ENCODE data around the gene DYNC1I2.

GRCh38 chr2:171794918-171795317 is 107.6 kb downstream of the DYNC1I2 start:
- TF ChIP-seq, protein P1, sequence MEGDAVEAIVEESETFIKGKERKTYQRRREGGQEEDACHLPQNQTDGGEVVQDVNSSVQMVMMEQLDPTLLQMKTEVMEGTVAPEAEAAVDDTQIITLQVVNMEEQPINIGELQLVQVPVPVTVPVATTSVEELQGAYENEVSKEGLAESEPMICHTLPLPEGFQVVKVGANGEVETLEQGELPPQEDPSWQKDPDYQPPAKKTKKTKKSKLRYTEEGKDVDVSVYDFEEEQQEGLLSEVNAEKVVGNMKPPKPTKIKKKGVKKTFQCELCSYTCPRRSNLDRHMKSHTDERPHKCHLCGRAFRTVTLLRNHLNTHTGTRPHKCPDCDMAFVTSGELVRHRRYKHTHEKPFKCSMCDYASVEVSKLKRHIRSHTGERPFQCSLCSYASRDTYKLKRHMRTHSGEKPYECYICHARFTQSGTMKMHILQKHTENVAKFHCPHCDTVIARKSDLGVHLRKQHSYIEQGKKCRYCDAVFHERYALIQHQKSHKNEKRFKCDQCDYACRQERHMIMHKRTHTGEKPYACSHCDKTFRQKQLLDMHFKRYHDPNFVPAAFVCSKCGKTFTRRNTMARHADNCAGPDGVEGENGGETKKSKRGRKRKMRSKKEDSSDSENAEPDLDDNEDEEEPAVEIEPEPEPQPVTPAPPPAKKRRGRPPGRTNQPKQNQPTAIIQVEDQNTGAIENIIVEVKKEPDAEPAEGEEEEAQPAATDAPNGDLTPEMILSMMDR (IDR thresholded peaks at IDR 0.05; ENCODE audit: low read length): no peak
- TF ChIP-seq EZH2 (IDR thresholded peaks at IDR 0.05; ENCODE audit: borderline replicate concordance, low read length): no peak

Measured in OCI-LY1 (cell line).